Stimulated activated naive CD8-positive, alpha-beta T cell treated with anti-CD3 and anti-CD28 coated beads, Interleukin-15, Interleukin-2, amounts not matched to agents 100 ng/mL and 50 ng/mL, for 24 hours (primary cell): Measurements from ENCODE around the gene CDK16.
A peak's percentile ranks its signal among the peaks of the same experiment; 100 is the strongest.

Experiments used
- H3K27ac Mint-ChIP-seq: one replicate; pipeline ENCODE4 v1.8.0; 2021; ENCODE audit warnings: mild to moderate bottlenecking, mixed read lengths
- H3K27me3 Mint-ChIP-seq: one replicate; pipeline ENCODE4 v1.8.0; 2021; ENCODE audit warnings: mixed read lengths
- H3K36me3 Mint-ChIP-seq: one replicate; pipeline ENCODE4 v1.8.0; 2021; ENCODE audit warnings: low read depth, mixed read lengths
- H3K4me1 Mint-ChIP-seq: one replicate; pipeline ENCODE4 v1.8.0; 2021; ENCODE audit warnings: low read depth, mixed read lengths
- H3K4me3 Mint-ChIP-seq: one replicate; pipeline ENCODE4 v1.8.0; 2021; ENCODE audit warnings: mild to moderate bottlenecking, mixed read lengths
- H3K9me3 Mint-ChIP-seq: one replicate; pipeline ENCODE4 v1.8.0; 2021; ENCODE audit warnings: mixed read lengths

The CDK16 gene

DNA sequence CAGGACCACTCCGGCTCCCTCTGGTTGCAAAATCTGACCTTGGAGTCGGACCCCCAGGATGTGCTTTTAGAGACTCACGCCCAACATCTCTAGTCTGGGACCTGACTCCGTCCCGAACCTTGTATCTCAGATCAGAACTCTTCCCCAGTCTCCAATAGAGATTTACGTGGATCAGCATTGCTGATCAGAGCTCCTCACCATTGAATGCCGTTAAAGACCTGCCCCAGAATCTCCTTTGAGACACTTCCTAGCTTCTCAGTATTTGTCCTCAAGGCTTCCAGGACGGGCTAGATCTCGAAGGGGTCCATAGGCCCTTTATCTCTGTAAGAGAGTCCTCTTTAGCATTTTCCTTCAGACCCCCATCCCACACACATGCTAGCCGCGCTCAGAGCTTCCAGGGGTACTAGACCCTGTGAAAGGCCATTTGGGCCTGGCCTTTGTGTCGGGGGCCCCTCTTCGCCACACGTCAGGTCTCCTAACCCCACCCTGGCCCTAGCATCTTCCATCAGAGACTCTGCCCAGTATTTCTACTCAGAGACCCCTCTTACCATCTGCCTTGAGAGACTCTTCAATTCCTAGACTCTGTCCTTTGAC, 24.2 kb upstream of the CDK16 start:
- H3K4me1 Mint-ChIP-seq: peaks cover 51% of the 10 kb centered on the region

DNA sequence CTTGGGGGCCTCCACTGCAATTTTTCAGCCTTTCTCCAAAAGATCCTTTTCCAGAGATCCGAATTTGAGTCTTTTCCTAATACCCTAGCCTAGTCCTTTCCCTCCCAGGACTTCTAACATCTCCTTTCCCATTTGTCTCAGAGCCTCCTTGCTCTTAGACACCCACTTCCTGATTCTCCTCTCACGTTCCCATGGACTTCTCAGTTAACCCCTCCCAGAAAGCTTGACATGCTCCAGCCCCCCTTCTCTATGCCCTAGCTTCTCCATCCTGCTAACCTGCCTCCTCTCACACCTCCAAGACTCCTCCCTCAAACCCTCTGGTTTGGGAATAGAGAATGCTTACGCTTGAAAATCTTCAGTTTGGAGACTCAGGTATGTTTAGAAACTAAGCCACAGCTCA, 22.4 kb upstream of the CDK16 start:
- H3K4me1 Mint-ChIP-seq: peaks cover 42% of the 10 kb centered on the region
- peaks cover 46% of the 10 kb centered on the region for H3K36me3 Mint-ChIP-seq
- no peaks in the 10 kb centered on the region for H3K9me3 Mint-ChIP-seq
- peak overlapping the region; percentile 92 for H3K4me3 Mint-ChIP-seq
- no peaks in the 10 kb centered on the region for H3K27me3 Mint-ChIP-seq
- H3K27ac Mint-ChIP-seq: peak overlapping the region; percentile 90

More for the DNA sequence above, 24.2 kb upstream of the CDK16 start:
- Mint-ChIP-seq H3K9me3 (no peaks in the 10 kb centered on the region), H3K4me3 (peak overlapping the region; percentile 92), H3K36me3 (peaks cover 35% of the 10 kb centered on the region), H3K27ac (peak overlapping the region; percentile 90), H3K27me3 (no peaks in the 10 kb centered on the region)

DNA sequence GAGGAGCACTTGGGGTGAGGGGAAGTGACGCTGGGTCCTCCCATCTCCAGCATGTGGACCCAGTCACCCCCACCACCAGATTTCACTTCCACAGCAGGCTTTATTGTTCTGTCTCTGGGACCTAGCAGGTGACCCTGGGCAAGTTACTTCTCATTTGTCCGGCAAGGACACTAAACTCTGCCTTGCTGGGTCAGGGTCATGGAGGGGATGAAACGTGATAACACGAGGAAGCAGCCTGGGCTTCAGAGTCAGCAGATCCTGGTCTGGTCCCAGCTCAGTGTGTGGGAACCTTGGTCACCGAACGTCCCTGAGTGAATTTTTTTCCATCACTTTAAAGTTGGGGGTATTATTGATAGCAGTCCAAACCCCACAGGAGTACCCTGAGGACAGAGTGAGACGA, 21.0 kb upstream of the CDK16 start:
- Mint-ChIP-seq H3K27me3 (no peaks in the 10 kb centered on the region), H3K9me3 (no peaks in the 10 kb centered on the region), H3K4me3 (peak overlapping the region; percentile 92), H3K4me1 (peaks cover 45% of the 10 kb centered on the region), H3K27ac (peak overlapping the region; percentile 90), H3K36me3 (peaks cover 59% of the 10 kb centered on the region)

DNA sequence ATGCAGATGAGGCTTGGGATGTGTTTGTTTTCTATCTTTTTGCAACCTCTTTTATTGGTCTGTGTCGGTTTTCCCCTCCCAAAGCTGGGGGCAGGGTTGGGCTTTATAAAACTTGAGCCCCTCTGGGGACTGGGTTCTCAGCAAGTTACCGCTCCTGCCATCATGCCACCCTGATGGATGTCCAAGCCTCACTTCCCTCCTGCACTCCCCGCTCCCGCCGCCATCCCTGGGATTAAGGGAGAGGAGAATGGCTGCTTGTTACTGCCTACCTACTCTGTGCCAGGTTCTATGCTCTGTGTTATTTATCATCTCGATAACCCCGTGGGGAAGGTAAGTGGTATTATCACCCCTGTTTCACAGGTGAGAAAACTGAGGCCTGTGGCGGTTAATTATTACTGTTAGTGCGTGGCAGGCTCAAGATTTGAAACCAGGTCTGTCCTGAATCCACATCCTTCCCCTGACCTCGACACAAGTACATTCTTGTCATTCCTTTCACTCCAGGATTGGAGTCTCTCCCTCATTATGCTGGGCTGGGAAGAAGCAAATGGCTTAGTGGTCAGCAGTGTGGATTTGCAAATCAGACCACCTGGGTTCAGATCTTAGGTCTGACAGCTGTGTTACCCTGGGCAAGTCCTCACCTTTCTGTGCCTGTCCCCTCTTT, 20.3 kb upstream of the CDK16 start:
- Mint-ChIP-seq H3K9me3 (no peaks in the 10 kb centered on the region), H3K36me3 (peaks cover 59% of the 10 kb centered on the region), H3K4me3 (no peak overlapping the region), H3K27me3 (no peaks in the 10 kb centered on the region), H3K4me1 (peaks cover 39% of the 10 kb centered on the region), H3K27ac (peak overlapping the region; percentile 90)

DNA sequence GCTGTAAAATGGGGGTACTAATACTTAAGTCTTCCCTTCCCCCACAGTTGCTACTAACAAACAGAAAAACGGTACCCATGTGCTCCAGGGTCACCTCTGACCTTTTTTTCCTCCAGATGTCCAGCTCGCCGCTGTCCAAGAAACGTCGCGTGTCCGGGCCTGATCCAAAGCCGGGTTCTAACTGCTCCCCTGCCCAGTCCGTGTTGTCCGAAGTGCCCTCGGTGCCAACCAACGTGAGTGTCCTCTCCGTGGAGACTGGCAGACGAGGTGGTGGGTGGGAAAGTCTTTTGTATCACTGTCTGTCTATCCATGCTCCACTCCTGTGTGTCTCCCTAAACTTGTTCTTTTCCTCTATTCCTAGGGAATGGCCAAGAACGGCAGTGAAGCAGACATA, 19.8 kb upstream of the CDK16 start:
- Mint-ChIP-seq H3K4me1 (peaks cover 34% of the 10 kb centered on the region), H3K4me3 (no peak overlapping the region), H3K36me3 (peaks cover 59% of the 10 kb centered on the region), H3K27me3 (no peaks in the 10 kb centered on the region), H3K27ac (peak overlapping the region; percentile 36), H3K9me3 (no peaks in the 10 kb centered on the region)

DNA sequence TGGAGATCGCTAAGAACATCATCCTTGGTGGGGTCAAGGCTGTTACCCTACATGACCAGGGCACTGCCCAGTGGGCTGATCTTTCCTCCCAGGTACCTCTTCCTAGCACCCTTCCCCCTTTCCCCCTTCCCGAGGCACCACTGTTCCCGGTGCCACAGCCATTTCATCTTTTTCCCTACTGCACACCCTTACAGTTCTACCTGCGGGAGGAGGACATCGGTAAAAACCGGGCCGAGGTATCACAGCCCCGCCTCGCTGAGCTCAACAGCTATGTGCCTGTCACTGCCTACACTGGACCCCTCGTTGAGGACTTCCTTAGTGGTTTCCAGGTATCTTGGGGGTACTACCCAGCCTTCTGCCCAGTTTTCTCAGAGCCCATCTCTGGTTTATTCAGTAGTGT, 19.2 kb upstream of the CDK16 start:
- no peak overlapping the region for H3K4me3 Mint-ChIP-seq
- peaks cover 56% of the 10 kb centered on the region for H3K36me3 Mint-ChIP-seq
- H3K27me3 Mint-ChIP-seq: no peaks in the 10 kb centered on the region
- no peak overlapping the region for H3K27ac Mint-ChIP-seq
- H3K4me1 Mint-ChIP-seq: peaks cover 34% of the 10 kb centered on the region
- no peaks in the 10 kb centered on the region for H3K9me3 Mint-ChIP-seq

DNA sequence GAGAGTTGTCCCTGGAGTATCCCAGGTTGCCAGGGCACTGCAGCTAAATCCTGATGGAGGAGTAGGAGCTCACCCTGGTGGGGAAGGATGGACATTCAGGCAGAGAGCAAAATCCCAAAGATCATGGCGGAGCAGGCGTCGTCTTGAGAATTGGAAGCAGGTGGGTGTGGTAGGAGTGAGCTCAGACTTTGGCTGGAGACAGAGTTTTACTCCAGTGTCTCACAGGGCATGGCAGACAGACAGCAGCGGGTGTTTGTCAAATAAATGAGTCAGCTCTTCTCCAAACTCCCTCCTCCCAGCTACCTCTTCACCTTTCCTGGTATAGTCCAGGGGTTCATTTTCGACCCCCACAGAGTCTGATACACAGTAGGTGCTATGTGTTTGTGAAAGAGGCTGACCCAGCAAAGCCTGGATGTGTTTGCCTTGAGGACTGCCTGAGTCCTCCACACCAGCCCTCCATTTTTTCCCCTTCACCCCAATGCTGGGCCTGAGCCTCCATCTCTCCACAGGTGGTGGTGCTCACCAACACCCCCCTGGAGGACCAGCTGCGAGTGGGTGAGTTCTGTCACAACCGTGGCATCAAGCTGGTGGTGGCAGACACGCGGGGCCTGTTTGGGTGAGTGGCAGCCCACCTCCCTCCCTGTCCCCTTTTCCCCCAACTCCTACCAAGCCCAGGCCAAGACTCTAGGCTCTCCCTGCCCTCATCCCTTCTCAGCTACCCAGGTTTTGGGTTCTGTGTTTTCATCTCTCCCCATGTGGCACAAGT, 17.9 kb upstream of the CDK16 start:
- Mint-ChIP-seq H3K27ac (peak overlapping the region; percentile 8), H3K4me1 (peaks cover 25% of the 10 kb centered on the region), H3K9me3 (no peaks in the 10 kb centered on the region), H3K4me3 (no peak overlapping the region), H3K27me3 (no peaks in the 10 kb centered on the region), H3K36me3 (peaks cover 58% of the 10 kb centered on the region)

DNA sequence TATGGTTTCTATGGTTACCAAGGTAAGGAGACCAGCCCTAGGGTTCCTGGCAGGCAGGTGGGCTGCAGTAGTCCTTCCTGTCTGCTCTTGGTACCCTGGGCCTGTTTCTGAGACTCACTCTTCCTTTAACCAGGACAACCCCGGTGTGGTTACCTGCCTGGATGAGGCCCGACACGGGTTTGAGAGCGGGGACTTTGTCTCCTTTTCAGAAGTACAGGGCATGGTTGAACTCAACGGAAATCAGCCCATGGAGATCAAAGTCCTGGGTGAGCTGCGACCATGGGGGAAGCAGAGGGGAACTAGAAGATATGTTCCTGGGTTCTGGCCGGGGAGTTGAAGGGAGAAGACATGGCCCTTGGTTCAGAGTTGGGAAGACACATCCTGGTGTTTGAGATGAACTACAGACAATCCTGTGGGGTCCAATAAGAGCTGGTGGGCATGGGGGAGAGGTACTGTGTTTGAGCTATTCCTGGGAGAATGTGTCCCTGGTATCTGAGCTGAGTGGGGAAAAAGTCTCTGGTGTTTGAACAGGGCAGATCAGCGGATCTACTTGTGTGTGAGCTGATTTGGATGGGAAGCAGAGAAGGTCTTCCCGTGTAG, 17.0 kb upstream of the CDK16 start:
- Mint-ChIP-seq H3K4me3 (no peak overlapping the region), H3K27ac (peak overlapping the region; percentile 8), H3K36me3 (peaks cover 57% of the 10 kb centered on the region), H3K27me3 (no peaks in the 10 kb centered on the region), H3K4me1 (peaks cover 17% of the 10 kb centered on the region), H3K9me3 (no peaks in the 10 kb centered on the region)

DNA sequence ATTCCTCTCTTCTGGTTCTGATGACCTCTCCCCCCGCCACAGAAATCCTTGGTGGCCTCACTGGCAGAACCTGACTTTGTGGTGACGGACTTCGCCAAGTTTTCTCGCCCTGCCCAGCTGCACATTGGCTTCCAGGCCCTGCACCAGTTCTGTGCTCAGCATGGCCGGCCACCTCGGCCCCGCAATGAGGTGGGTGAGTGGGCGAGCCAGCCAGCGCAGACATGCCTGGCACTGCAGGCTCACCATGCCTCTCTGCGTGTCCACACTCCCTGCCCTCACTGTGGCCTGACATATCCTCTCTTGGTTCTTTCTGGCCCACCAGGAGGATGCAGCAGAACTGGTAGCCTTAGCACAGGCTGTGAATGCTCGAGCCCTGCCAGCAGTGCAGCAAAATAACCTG, 16.2 kb upstream of the CDK16 start:
- Mint-ChIP-seq H3K36me3 (peaks cover 58% of the 10 kb centered on the region), H3K27ac (no peak overlapping the region), H3K27me3 (no peaks in the 10 kb centered on the region), H3K4me1 (peaks cover 12% of the 10 kb centered on the region), H3K9me3 (no peaks in the 10 kb centered on the region), H3K4me3 (no peak overlapping the region)

DNA sequence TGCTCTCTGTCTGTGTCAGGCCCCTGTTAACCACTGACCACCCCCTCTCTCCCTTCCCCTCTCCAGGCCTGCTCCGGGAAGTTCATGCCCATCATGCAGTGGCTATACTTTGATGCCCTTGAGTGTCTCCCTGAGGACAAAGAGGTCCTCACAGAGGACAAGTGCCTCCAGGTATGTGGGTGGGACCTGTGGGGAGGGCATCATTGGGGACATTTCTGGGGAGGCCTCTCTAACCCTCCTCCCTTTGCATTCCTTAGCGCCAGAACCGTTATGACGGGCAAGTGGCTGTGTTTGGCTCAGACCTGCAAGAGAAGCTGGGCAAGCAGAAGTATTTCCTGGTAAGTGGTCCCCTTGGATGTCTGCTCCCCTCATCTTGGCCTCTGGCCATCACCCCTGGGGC, 15.6 kb upstream of the CDK16 start:
- Mint-ChIP-seq H3K27ac (no peak overlapping the region), H3K4me3 (no peak overlapping the region), H3K36me3 (peaks cover 60% of the 10 kb centered on the region), H3K4me1 (peaks cover 10% of the 10 kb centered on the region), H3K9me3 (no peaks in the 10 kb centered on the region), H3K27me3 (no peaks in the 10 kb centered on the region)

DNA sequence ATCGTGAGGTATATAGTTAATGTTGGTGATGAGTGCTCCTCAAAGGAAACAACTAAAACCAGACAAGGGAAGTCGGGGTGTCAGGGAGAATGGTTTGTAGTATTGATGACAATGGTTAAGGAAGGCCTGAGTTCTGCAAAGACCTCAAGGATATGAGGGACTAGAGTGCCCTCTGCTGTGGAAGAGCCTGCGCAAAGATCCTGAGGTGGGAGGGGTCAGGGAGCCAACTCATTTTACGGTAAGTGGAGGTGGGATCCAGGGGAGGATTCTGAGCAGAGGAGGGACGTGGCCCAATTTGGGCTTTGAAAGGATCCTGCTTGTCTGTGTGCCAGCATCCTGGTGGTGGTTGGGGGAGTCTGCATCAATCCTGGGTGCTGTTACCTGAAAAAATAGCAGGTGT, 13.5 kb upstream of the CDK16 start:
- Mint-ChIP-seq H3K4me3 (no peak overlapping the region), H3K4me1 (peaks cover 10% of the 10 kb centered on the region), H3K36me3 (peaks cover 52% of the 10 kb centered on the region), H3K9me3 (no peaks in the 10 kb centered on the region), H3K27me3 (no peaks in the 10 kb centered on the region), H3K27ac (peak overlapping the region; percentile 71)

DNA sequence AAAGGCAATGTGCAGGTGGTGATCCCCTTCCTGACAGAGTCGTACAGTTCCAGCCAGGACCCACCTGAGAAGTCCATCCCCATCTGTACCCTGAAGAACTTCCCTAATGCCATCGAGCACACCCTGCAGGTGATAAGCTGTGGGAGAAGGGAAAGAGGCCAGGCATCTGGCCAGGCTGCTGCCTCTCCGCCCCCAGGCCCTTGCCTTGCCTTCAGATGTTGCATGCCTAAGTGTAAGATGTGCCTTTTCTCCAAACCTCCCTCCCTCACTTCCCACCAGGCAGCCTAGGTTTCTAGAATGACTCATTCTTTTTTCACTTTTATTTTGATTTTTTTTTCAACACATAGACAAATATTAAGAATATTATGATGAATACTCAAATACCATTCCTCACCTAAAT, 12.2 kb upstream of the CDK16 start:
- Mint-ChIP-seq H3K27ac (no peak overlapping the region), H3K36me3 (peaks cover 41% of the 10 kb centered on the region), H3K27me3 (no peaks in the 10 kb centered on the region), H3K4me3 (no peak overlapping the region), H3K9me3 (no peaks in the 10 kb centered on the region), H3K4me1 (peaks cover 10% of the 10 kb centered on the region)

DNA sequence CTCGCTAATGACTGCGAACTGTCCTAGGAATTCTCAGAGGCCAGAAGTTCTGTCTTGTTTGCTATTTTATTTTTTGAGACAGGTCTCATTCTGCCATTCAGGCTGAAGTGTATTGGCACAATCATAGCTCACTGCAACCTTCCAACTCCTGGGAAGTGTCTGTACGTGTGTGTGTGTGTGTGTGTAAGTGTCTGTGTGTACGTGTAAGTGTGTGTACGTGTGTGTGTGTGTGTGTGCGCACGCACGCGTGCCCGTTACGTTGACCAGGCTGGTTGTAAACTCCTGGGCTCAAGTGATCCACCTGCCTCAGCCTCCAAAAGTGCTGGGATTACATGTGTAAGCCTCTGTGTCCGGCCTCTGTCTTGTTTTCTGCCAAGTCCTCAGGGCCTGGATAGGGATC, 10.4 kb upstream of the CDK16 start:
- Mint-ChIP-seq H3K4me1 (peaks cover 7% of the 10 kb centered on the region), H3K27me3 (no peaks in the 10 kb centered on the region), H3K9me3 (no peaks in the 10 kb centered on the region), H3K36me3 (peaks cover 45% of the 10 kb centered on the region), H3K27ac (no peak overlapping the region), H3K4me3 (no peak overlapping the region)

DNA sequence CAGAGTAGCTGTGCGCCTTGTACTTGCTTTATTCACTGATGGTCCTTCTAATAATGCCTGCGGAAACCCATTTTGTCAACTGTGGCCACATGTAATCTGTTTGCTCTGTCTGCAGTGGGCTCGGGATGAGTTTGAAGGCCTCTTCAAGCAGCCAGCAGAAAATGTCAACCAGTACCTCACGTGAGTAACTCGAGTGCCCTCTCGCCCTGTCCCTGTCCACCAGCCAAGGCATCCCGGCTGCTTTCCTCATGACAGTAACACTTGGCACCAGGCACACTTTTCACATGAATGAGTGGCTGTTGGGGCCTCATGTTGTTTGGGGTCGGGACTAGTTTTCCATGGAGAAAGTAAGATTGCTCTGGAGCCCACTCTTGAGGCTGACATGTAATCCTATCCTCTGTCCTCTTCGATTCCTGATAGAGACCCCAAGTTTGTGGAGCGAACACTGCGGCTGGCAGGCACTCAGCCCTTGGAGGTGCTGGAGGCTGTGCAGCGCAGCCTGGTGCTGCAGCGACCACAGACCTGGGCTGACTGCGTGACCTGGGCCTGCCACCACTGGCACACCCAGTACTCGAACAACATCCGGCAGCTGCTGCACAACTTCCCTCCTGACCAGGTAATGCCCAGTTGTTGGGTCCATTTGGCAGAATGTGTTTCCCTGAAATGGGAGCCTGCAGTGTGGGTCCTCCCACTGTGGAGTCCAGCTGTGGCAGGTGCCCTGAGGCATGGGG, 8.8 kb upstream of the CDK16 start:
- Mint-ChIP-seq H3K27me3 (no peaks in the 10 kb centered on the region), H3K4me1 (peaks cover 7% of the 10 kb centered on the region), H3K4me3 (no peak overlapping the region), H3K9me3 (no peaks in the 10 kb centered on the region), H3K36me3 (peaks cover 51% of the 10 kb centered on the region), H3K27ac (no peak overlapping the region)
